PC-3 (cell line): ENCODE data around the gene MOB3A. TPM values are rescaled to one million over a fixed set of nuclear protein-coding genes. Genes with fewer than 3 reads are reported as not detected.

Experiments used
- ATAC-seq: fragments of 200-7000 bp; cut with Tn5 transposase; 2 replicates; pipeline ENCODE4 v1.9.1; 2020; ENCODE audit warnings: mild to moderate bottlenecking, moderate library complexity
- BruUV-seq: library from RNA; stranded (reverse); fragments of 400-500 nt; replicated peaks from 2 replicates; lab custom pipeline; 2021; lab: Mats Ljungman, UMichigan
- CTCF ChIA-PET: fragments of 300-600 bp; sonication (Branson Sonifier 250); formaldehyde crosslinking; loops from one replicate; lab custom pipeline; 2022; ENCODE audit warnings: antibody characterized with exemption; lab: Charles Lee
- POLR2A ChIA-PET: fragments of 300-600 bp; sonication (Branson Sonifier 250); formaldehyde crosslinking; loops from one replicate; lab custom pipeline; 2022; ENCODE audit warnings: antibody characterized with exemption; ENCODE audit not compliant: unreplicated experiment; lab: Charles Lee
- DNase-seq: peaks from one replicate; pipeline ENCODE4 v3.0.0-alpha.2; 2015
- H2AFZ ChIP-seq: fragments of 300-600 bp; sonication (generic); 2 replicates; pipeline ENCODE4 v1.6.0; 2016; ENCODE audit warnings: antibody characterized with exemption, low read length
- H3F3A ChIP-seq: fragments of 300-600 bp; sonication (generic); one replicate; pipeline ENCODE4 v1.6.0; 2017; ENCODE audit warnings: antibody characterized with exemption, low read length, control low read depth, mild to moderate bottlenecking; ENCODE audit not compliant: unreplicated experiment
- H3K27ac ChIP-seq: fragments of 300-600 bp; sonication (generic); 2 replicates; pipeline ENCODE4 v1.5.1; 2016; ENCODE audit warnings: mild to moderate bottlenecking, low read length
- H3K27me3 ChIP-seq: fragments of 300-600 bp; sonication (generic); 2 replicates; pipeline ENCODE4 v1.6.1; 2016; ENCODE audit warnings: low read length, mixed read lengths
- H3K36me3 ChIP-seq: fragments of 300-600 bp; sonication (generic); 2 replicates; pipeline ENCODE4 v1.6.1; 2016; ENCODE audit warnings: low read depth, mixed run types, low read length, mixed read lengths
- H3K4me1 ChIP-seq: fragments of 300-600 bp; sonication (generic); 2 replicates; pipeline ENCODE4 v1.5.1; 2016; ENCODE audit warnings: low read length; ENCODE audit not compliant: insufficient read depth
- H3K4me2 ChIP-seq: fragments of 300-600 bp; sonication (generic); 2 replicates; pipeline ENCODE4 v1.6.0; 2016; ENCODE audit warnings: low read length
- H3K4me3 ChIP-seq: fragments of 300-600 bp; sonication (generic); 2 replicates; pipeline ENCODE4 v1.5.1; 2016; ENCODE audit warnings: mild to moderate bottlenecking, low read length, mixed read lengths
- H3K79me2 ChIP-seq: fragments of 300-600 bp; sonication (generic); 2 replicates; pipeline ENCODE4 v1.6.1; 2017; ENCODE audit warnings: low read length, mixed read lengths
- H3K9ac ChIP-seq: fragments of 300-600 bp; sonication (generic); 2 replicates; pipeline ENCODE4 v1.6.0; 2016; ENCODE audit warnings: mild to moderate bottlenecking, low read length
- H3K9me2 ChIP-seq: fragments of 300-600 bp; sonication (generic); replicated peaks from 2 replicates; pipeline ENCODE4 v1.6.1; 2016; ENCODE audit warnings: mixed run types, low read length, mixed read lengths
- H3K9me3 ChIP-seq: fragments of 300-600 bp; sonication (generic); 2 replicates; pipeline ENCODE4 v1.6.1; 2016; ENCODE audit warnings: low read length, mixed read lengths
- H4K20me1 ChIP-seq: fragments of 300-600 bp; sonication (generic); 2 replicates; pipeline ENCODE4 v1.6.1; 2016; ENCODE audit warnings: low read length, mixed read lengths
- EZH2 ChIP-seq: fragments of 300-600 bp; sonication (generic); IDR thresholded peaks from one replicate; pipeline ENCODE4 v1.6.1; 2017; ENCODE audit warnings: antibody characterized with exemption, mild to moderate bottlenecking, low read length; ENCODE audit not compliant: unreplicated experiment
- EZH2phosphoT487 ChIP-seq: fragments of 300-600 bp; sonication (generic); IDR thresholded peaks from 2 replicates; pipeline ENCODE4 v1.6.1; 2018; ENCODE audit warnings: mild to moderate bottlenecking, antibody characterized with exemption, low read length, borderline replicate concordance
- intact Hi-C: fragments of 100-400 bp; cut with micrococcal nuclease; formaldehyde crosslinking; loops from 2 replicates; pipeline ENCODE4 v1.9.0; 2023
- total RNA-seq: library from RNA; depleted of rRNA; stranded (reverse); fragments of >200 nt; gene quantifications from 2 replicates; pipeline ENCODE4 v1.2.3, GENCODE V29; 2014
- TF ChIP-seq, protein P1 (sequence below): fragments of 300-600 bp; sonication (generic); conservative IDR thresholded peaks from 2 replicates; pipeline ENCODE4 v1.5.1; 2017; ENCODE audit warnings: antibody characterized with exemption, low read depth, mild to moderate bottlenecking, low read length

The MOB3A gene
- total RNA-seq, 1 experiment from 2014 or later: 15.1 TPM

DNA sequence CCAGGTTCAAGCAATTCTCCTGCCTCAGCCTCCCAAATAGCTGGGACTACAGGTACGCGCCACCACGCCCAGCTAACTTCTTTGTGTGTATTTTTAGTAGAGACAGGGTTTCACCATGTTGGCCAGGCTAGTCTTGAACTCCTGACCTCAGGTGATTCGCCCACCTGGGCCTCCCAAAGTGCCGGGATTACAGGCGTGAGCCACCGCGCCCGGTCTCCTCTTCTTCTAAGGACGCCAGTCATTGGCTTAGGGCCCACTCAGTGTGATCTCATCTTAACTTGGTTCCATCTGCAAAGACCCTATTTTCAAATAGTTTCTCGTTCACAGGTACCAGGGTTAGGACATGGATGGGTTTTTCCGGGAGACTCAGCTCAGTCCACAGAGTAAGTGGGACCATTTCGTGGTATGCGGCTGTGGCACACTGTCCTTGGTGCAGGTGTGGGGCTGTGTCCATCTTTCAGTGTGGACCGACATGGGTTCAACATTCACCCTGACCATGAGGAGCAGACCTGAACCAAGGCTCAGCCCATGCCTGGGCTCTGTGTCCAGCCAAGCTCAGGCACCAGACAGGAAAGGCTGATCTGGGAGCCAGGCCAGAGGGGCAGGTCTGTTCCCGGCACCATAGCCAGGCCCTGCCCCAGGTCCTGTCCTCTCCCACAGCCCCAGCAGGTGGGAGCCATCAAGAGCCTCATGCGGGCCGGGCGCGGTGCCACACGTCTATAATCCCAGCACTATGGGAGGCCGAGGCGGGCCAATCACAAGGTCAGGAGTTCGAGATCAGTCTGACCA lies 42.3 kb downstream of the MOB3A start:
- H3K4me1 ChIP-seq: peaks cover 27% of the 10 kb centered on the region
- H3K36me3 ChIP-seq: no peaks in the 10 kb centered on the region
- H3K79me2 ChIP-seq: peaks cover 20% of the 10 kb centered on the region
- no peaks in the 10 kb centered on the region for H3F3A ChIP-seq
- no peak overlapping the region for H3K4me3 ChIP-seq
- no peak overlapping the region for H3K9ac ChIP-seq
- H3K9me3 ChIP-seq: no peaks in the 10 kb centered on the region
- DNase-seq (no peak), ATAC-seq (no peak)
- POLR2A ChIA-PET: no interaction called here
- intact Hi-C loops: no loop called here
- H2AFZ ChIP-seq: no peak overlapping the region
- H3K27ac ChIP-seq: no peak overlapping the region
- TF ChIP-seq, protein P1, sequence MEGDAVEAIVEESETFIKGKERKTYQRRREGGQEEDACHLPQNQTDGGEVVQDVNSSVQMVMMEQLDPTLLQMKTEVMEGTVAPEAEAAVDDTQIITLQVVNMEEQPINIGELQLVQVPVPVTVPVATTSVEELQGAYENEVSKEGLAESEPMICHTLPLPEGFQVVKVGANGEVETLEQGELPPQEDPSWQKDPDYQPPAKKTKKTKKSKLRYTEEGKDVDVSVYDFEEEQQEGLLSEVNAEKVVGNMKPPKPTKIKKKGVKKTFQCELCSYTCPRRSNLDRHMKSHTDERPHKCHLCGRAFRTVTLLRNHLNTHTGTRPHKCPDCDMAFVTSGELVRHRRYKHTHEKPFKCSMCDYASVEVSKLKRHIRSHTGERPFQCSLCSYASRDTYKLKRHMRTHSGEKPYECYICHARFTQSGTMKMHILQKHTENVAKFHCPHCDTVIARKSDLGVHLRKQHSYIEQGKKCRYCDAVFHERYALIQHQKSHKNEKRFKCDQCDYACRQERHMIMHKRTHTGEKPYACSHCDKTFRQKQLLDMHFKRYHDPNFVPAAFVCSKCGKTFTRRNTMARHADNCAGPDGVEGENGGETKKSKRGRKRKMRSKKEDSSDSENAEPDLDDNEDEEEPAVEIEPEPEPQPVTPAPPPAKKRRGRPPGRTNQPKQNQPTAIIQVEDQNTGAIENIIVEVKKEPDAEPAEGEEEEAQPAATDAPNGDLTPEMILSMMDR: no peak
- TF ChIP-seq EZH2phosphoT487 (no peak), EZH2 (no peak)
- BruUV-seq: no TSS peak
- no peaks in the 10 kb centered on the region for H3K27me3 ChIP-seq
- CTCF ChIA-PET: no interaction called here
- H4K20me1 ChIP-seq: peaks cover 18% of the 10 kb centered on the region
- H3K4me2 ChIP-seq: no peak overlapping the region
- no peaks in the 10 kb centered on the region for H3K9me2 ChIP-seq

DNA sequence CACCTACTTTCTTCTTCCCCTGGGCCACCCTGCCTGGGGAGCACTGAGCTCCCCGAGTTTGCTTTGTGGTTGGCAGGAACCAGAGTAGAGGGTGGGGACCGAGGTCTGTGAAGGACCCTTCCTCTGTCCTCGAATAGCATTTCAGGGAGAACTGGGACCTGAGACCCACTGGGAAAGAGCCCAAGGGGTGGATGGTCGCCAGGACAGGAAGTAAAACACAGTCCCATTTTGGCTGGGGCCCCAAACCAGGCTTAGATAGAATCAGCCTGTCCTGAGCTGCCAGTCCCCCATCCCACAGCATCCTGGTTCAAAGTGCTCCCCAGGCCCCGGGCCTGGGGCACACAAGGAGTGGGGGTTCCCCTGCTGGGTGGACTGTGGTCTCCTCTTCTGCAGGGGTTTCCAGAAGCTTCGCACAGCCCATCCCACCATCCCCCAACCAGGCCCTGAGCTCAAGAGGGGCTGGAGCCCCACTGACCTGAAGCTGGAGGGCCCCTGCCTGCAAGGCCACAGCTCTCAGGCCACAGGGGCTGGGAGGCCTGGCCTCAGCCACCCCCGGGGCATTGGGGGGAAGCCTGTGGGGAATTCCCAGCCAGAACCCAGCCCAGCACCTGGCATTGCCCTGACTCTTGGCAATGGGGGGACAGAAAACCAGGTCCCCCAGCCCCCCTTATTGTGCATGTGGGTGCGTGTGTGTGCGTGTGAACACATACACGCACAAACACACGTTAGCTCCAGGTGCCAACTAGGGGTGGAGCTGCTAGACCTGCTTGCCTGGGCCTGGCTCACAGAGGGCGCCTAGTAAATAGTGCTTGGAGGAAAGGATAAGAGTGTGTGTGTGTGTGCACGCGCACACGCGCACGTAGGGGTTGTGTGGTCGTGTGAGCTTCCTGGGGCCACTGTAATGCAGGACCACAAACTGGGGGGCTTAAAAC lies 44.1 kb downstream of the MOB3A start:
- Histone ChIP-seq H3K9ac (peak overlapping the region; percentile 52), H3K9me2 (no peaks in the 10 kb centered on the region), H2AFZ (peak overlapping the region; percentile 77), H3K27ac (no peak overlapping the region), H3K9me3 (no peaks in the 10 kb centered on the region), H3K79me2 (peaks cover 38% of the 10 kb centered on the region), H3K4me2 (peak overlapping the region; percentile 75), H3K4me1 (peaks cover 41% of the 10 kb centered on the region), H3K4me3 (peak overlapping the region; percentile 51; the same call in 1 of the 2 replicates), H3K36me3 (no peaks in the 10 kb centered on the region), H3K27me3 (no peaks in the 10 kb centered on the region), H3F3A (no peaks in the 10 kb centered on the region), H4K20me1 (peaks cover 34% of the 10 kb centered on the region)
- ChIA-PET POLR2A (interaction anchor here (0.6 to 0.8 kb wide), 2 partner anchors 100 to 197 kb away, joined by 3 to 6 read pairs; no protein-coding TSS in a partner anchor), CTCF (no interaction called here)
- no peak for DNase-seq
- no peak for TF ChIP-seq EZH2phosphoT487
- TF ChIP-seq, protein P1: no peak
- no peak for TF ChIP-seq EZH2
- no peak for ATAC-seq
- TSS peak; percentile 67 for BruUV-seq
- intact Hi-C loops: no loop called here
